ENCODE measurements around the gene NMRAL1.

- TF ChIP-seq CTCF (IDR thresholded peaks at IDR 0.05; ENCODE audit: insufficient read depth, low read depth, low read length) (no peak), EZH2 (IDR thresholded peaks at IDR 0.05; ENCODE audit: insufficient read depth, low read length) (no peak)
Measured at GRCh38 chr16:4499196-4499555, 24.8 kb upstream of the NMRAL1 start.

All from astrocyte (in vitro differentiated cells and primary cell).